ENCODE data around the gene DERA.
A peak's percentile ranks its signal among the peaks of the same experiment; 100 is the strongest.
"Not testable (repeated sequence)": the region's sequence is repeated elsewhere in the genome, so short reads cannot be mapped to it uniquely, and the experiment has no call there.

DERA gene
- 9.7 to 17.6 (median 11.7) reads per million in 4 experiments for total RNA-seq

DNA sequence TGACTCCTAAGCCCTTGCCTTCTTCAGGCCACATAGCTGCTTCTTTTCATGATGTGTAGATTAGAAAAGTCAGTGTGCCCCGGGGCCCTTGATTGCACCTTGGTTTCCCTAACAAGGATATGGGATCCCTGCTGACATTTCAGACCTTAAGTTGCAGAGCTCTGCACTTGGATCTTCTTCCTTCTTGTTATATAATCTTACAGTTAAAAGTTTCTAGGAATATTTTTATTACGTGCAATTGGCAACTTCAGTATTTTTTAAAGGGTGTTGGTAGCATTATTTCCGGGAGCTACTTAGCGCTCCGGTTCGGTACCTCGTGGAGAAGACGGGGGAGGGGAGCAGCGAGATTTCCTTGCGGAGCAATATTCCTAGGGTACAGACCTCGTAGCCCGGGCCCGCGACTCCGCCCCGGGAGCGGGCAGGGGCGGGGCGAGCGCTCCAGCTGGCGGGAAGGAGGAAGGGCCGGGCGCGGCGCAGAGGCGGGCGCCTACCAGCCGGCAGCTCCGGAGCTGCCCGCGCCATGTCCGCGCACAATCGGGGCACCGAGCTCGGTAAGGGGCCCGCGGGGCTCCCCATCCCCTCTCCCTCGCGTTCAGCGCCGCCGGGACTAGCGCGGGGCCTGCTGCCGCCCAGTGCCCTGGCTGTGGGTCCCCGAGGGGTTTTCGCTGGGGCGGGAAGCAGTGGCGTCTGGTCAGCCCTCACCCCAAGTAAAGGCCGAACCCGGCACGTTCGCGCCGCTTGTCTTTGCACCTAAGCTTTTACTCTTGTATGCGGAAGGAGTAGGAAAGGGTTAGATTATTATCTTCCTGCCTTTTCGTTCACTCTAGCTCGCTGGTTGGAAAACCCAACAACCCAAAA, at the start of gene DERA:
Gene DERA, plus strand, starts transcription at position 469 of the 858 bp plus-strand sequence. Its CDS starts 52 bp downstream, at position 521.
- DNase-seq: peak; percentile 26

DNA sequence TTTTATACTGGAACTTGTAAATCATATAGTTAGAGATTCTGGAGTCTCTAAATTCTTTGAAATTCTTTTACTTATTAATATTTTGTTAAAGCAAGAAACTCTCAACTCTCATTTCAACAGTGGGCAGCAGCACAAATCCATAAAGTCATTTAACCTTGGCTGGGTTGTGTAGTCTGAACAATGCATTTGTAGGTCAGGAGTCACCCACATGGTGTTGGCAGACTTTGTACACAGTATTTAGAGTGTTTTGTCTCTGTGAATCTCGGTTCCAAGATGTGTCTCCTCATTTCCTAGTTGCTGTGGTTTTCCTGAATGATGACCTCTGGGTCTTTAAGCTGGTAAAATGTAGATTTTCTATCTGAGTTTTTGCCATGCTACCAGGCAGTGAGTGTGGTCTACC, 49.7 kb upstream of the DERA start:
- DNase-seq: no peak

DNA sequence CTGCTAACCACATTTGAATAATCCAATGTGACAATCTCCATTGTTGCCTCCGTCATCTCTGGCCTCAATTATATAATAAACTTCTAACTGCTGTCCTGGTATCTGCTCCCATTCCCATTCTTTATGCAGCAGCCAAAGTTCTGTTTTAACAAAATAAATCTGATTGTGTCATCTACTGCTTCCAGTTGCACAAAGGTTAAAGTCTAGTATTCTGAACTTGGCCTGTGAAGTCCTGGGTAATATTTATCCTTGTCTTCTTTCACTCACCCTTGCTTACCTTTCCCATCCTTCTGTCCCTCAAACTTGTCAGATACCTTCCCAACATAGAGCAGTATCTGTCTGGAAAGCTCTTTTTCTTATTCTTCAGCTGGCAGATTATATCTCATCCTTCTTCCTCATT, 48.3 kb upstream of the DERA start:
- no peak for DNase-seq

DNA sequence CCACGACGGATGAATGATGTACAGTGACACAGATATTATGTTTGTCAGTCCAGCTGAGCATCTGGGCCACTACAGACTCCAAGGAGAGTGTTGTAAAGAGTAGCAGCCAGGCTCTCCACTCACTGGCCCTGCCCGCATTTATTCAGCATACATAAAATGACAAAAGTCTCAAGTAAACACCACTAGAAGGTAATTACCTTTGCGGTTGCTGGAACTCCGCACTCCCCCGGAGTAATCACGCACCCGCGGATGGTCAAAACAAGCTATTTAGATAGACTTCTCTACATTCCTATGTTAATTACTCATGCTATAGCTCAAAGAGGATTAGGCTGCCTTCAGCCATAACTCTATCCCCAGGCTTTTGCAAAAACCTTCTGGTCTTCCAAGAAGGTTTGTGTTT, 47.8 kb upstream of the DERA start:
- no peak for DNase-seq

DNA sequence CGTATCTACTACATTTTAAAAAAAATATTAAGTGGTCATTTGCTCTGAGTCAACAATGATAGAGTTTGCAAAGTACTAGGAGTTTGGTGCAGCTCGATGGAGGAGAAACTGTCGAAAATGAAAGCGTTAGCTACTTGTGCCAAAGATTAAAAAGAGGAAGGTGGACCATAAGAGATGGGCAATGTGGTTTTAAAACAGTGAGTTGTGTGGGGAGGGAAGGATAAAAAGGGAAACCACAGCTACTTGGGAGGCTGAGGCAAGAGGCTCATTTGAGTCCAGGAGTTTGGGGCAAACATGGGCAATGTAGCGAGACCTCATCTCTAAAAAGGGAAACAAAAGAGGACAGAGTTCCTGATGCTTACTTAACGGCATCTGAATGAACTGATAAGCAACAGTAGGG, 47.1 kb upstream of the DERA start:
- DNase-seq: no peak

DNA sequence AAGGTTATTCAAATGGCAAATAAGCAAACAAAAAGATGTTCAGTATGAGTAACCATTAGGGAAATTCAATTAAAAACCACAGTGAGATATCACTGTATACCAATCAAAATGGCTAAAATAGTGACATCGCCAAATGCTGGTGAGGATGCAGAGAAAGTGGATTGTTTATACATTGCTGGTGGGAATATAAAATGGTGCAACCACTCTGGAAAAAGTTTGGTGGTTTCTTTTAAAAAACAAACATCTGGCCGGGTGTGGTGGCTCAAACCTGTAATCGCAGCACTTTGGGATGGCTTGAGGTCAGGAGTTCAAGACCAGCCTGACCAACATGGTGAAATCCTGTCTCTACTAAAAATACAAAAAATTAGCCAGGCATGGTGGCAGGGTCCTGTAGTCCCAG, 42.9 kb upstream of the DERA start:
- no peak for DNase-seq

DNA sequence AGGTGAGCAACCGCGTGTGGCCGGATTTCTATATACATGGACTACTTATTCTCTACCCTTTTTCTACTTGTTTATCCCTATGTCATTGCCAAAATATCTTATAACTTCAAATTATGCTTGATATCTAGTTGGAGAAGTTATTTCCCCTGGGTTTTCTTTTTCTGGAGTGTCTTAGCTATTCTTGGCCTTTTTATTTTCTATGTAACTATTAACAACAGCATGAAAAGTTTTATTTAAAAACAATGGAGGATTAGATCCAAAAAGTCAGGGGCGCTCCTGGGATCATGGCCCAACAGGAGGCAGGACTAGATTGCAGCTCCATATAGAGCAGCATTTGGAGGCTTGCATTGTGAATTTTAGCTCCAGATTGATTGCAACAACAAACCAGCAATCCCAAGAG, 37.6 kb upstream of the DERA start:
- no peak for DNase-seq

DNA sequence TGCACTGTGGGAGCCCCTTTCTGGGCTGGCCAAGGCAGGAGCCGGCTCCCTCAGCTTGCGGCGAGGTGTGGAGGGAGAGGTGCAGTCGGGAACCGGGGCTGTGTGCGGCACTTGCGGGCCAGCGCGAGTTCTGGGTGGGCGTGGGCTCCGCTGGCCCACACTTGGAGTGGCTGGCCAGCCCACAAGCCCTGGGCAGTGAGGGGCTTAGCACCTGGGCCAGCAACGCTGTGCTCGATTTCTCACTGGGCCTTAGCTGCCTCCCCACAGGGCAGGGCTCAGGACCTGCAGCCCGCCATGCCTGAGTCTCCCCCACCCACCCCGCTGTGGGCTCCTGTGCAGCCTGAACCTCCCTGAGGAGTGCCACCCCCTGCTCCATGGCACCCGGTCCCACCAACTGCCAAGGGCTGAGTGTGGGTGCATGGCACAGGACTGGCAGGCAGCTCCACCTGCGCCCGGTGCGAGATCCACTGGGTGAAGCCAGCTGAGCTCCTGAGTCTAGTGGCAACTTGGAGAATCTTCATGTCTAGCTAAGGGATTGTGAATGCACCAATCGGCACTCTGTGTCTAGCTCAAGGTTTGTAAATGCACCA, 36.5 kb upstream of the DERA start:
- DNase-seq: not testable (repeated sequence)

DNA sequence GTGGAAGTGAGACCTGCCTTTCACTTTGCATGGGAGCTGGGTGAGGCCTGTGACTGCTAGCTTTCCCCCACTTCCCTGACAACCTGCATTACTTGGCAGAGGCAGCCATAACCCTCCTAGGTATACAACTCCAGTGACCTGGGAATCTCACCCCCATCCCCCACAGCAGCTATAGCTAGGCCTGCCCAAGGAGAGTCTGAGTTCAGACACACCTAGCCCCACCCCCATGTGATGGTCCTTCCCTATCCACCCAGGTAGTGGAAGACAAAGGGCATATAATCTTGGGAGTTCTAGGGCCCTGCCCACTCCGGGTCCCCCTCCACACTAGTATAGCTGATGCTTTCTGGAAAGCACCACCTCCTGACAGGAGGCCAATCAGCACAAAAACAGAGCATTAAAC, 35.3 kb upstream of the DERA start:
- DNase-seq: no peak

DNA sequence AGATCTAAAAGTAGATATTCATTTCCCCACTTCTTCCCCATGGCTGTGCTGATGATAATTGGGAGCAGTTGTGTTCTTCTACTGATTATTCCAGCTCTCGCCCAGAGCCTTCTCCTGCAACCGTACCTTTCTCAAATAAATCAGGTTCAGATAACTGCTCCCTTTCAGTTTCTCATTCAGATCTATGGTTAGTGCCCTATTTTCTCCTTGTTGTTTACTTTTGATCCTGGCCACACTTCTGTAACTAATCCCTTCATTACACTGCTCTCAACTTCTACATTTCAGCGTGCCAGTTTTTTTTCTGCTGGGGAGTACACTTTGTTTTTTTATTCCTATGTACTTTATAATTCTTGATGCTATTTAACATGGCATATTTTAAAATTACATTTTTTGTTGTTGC, 31.7 kb upstream of the DERA start:
- DNase-seq: no peak

DNA sequence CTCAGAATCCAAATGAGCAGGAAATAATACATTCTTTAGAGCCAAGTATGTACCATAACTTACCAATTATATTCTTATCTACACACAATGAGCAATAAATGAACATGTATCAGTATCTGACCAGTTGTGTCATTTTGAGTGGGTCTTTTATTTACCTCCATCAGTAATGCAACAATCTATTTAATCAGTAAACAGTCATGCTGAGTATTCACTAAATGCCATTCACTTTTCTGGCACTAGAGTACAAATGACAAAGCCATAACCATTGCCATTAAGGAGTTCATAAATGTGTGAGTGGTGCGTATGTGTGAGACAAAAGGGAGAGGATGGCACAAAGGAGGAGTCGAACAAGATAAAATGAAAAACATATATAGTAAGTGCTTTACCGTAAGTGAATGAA, 30.4 kb upstream of the DERA start:
- no peak for DNase-seq

DNA sequence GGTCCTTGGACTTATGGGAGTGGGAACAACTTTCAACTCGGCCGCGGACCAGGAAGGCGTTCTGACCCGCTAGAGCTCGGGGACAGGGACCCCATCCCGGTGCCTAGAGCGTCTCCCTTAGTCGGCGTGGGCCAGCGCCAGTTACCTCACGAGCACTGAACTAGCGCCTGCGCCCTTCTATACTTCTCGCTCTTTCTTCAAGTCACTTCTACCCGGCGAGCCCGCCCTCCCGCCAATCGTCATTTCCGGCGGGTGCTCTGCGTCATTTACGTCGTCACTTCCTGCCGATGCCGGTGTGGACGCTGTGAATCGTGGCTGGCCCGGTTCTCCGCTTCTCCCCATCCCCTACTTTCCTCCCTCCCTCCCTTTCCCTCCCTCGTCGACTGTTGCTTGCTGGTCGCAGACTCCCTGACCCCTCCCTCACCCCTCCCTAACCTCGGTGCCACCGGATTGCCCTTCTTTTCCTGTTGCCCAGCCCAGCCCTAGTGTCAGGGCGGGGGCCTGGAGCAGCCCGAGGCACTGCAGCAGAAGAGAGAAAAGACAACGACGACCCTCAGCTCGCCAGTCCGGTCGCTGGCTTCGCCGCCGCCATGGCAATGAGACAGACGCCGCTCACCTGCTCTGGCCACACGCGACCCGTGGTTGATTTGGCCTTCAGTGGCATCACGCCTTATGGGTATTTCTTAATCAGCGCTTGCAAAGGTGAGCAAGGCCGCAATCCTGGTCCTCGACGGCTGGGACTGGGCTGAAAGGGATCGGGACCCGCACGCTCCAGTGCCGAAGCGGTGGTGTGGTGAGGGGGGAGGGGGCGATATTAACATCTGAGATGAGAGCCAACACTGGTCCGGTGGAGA, 28.8 kb upstream of the DERA start, which contains the start of gene STRAP:
Gene STRAP, plus strand, starts transcription at position 270 of the 854 bp plus-strand sequence. Its CDS starts 321 bp downstream, at position 591.
- DNase-seq: peak; percentile 90

DNA sequence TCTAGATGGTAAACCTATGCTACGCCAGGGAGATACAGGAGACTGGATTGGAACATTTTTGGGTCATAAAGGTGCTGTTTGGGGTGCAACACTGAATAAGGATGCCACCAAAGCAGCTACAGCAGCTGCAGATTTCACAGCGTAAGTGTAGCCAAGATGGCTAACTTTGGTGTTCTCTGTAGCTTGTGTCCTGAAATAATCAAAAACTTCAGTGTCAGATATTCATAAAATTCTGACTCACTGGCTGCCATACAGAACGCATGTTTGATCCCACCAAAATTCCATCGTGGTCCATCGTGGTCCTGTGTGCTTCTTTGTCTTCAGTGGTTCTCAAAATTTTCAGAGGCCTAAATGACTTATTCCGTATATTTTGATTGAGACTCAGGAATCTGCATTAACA, 27.6 kb upstream of the DERA start:
- DNase-seq: no peak

DNA sequence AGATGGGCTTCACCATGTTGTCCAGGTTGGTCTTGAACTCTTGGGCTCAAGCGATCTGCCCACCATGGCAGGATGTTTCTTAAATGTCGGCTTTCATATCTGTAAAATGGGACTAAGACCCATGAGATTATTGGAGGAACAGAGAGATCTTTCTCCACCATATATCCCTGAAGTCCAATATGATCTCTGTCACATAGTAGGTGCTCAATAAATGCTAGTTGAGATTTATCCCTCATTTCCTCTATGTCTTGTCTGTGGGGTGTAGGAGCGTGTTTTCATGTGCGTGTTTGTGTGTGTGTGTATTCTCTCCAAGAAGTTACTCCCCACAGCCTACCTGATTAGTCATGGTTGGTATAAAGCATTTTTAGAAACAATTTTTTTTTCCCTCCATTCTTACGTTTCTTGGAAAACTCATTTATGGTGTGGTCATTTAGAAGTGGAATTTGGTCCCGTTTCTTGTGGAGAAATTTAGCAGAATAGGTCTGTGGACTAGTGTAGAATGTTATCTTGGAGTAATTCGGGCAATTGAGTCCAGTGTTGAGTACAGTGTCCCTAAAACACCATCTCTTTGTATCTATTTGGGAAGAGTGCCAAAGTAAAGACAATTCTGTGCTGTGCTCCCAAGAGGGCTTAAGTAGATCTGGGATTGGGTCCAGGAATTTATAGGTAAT, 24.6 kb upstream of the DERA start:
- DNase-seq: no peak

DNA sequence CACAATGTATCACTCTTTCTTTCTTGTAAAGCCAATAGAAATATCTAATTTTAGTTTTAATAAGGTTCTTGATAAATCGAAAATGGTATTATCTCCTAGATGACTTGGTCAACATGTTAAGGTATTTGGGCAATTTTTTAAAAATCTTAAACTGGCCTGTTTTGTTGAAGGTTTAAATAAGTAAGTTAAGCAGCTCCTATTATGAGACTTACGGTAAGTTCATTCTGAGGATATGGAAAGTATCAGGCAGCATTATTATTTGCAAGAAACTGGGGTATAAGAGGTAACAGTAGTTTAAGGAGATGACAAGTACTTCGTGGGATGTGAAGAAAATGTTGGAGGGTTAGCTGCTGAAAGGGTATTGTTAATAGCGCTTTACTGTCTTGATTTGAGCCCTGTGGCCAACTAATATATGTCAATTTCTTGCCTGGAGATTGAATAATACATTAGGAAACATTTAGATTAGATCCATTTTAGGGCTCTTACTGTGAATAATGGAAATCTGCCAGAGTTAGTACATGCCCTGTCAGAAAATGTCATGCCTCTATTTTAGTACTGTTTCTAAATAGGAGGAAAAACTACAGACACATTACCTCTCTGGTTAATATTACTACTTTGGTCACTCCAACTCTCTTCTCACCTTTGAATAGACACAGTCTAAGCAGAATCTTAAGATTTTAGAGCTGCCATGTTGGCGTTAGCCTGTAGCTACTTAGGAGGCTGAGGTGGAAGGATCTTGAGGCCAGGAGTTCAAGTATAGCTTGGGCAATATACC, 23.9 kb upstream of the DERA start:
- no peak for DNase-seq

DNA sequence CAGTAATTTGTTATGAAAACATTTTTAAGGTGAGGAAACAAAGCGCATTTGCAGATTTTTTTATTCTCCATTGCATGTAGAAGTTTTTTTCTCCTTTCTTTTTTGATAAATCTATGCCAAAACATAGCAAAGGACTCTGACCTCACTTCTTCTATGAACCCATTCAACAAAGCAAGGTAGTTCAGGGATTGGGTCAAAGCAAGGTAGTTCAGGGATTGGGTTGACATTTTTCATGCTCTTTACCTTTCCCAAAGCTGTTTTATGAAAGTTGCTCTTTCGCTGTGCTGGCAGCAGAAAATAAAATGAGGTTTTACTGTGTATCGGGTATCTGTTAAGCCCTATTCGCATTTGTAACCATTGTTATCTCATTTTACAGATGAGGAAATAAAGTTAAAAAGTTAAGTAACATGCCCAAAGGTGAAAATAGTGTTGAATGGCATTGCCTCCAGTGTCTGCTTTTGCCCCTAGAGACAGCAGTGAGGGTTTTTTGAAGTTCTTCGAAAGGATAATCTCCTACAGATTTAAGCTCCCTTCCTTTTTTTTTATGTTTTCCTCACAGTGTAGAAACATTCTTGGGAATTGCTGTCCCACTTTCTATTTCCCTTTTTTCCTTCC, 18.4 kb upstream of the DERA start:
- DNase-seq: no peak

DNA sequence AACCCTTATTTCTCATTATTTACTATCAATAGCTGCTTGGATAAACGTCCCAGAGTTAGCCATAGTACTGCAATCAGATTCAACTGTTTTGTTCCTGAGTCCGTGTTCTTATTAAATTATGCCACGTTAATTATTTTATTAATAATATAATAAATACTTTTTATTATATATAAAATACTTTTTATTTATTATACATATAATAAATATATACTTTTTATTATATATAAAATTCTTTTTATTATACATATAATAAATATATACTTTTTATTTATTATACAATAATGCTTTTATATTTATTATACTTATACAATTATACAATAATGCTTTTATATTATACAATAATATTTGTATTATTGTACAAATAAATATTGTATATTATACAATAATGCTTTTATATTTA, 17.9 kb upstream of the DERA start:
- DNase-seq: no peak

DNA sequence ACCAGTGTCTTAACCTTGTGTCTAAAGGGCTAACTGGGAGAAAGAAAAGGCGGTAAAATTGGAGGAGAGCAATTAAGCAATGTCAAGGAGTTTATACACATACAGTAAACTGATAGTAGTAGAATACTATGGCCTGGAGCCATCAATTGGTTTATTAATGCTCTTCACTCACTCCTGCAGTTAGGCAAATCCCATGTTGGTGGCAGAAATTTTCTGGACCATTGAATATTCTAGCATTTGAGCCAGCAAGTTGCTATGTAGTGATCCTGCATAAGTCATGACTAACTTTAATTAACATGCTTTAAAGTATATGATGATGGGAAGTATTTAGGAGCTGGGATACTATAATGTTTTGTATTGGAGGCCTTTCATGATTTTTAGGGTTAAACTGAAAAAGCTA, 14.3 kb upstream of the DERA start:
- DNase-seq: no peak

DNA sequence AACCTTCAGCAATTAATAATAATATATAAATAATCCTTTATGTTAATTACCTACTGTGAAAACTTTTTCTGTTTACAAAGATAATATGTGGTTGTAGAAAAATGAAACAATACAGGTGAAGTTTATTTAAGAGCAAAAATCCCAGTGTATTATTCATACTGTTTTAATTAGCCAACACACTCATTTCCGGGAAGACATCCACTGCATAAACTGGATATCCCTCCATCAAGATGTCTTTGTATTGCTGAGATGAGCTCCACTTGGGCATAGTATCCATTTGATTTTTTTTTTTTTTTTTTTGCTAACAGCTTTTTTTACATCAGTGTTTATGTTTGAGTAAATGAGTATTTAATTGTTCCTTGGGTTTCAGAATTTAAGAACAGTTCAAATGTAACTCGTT, 13.7 kb upstream of the DERA start:
- DNase-seq: no peak

DNA sequence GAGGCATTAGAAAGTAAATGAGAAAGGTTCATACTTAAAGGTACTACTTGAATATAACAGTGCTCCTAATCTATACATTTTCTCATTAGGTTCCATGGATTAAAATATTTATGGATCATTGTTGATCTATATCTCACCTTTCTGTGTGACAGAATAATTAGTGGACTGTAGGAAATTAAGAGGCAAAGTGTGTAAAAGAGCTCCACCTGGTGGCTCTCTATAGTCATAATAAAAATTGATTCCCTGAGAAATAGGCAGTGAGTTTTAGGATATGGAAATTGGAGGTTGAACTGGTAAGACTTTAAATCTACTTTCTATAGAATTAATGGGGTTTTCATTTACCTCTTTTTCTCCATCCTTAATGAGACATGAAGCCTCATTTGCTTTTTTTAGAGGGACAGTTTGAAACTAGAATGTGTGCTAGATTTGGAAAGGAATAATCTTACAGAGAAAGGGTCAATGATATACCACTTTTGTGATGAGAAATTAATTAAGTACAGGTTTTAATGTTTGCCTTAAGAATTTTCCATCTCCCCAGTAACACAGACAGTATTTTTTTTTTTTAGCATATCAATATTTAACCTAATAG, 11.8 kb upstream of the DERA start:
- DNase-seq: no peak

DNA sequence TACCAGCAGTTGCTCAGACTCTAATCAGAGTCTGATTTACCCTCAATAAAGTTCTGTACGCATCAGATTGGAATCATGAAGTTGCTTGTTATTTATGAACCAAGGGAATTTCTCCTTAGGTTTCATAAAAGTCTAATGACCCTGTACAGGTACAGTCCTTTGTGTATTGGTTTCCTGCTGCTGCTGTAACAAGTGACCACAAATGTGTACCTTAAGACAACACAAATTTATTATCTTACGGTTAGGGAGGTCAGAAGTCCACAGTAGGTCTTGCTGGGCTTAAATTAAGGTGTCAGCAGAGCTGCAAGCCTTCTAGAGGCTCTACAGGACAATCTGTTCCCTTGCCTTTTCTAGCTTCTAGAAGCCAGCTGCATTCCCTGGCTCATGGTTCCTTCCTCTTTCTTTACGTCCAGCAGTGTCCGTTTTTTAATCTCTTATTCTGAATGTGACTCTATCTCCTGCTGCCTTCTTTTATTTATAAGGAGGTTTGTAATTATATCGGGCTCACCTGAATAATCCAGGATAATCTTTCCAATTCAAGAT, 6.7 kb upstream of the DERA start:
- DNase-seq: no peak

Data from effector CD8-positive, alpha-beta T cell (primary cell).